ENCODE measurements around the gene RBM33. TPM values are rescaled to one million over a fixed set of nuclear protein-coding genes. Genes with fewer than 3 reads are reported as not detected.
A peak's percentile ranks its signal among the peaks of the same experiment; 100 is the strongest.

RBM33 gene
- total RNA-seq, 1 experiment from 2014 or later: 73.6 TPM

GRCh38 chr7:155643804-155644177 is 670 bp upstream of the RBM33 start:
- Histone ChIP-seq H3K27me3 (replicated peaks; ENCODE audit: insufficient read depth, low read depth, low read length, poor library complexity) (no peaks in the 10 kb centered on the region), H3K4me3 (ENCODE audit: low read depth, low read length, poor library complexity, severe bottlenecking) (peak overlapping the region; percentile 82), H3K36me3 (ENCODE audit: insufficient read depth, low read length, poor library complexity, severe bottlenecking) (peaks cover 42% of the 10 kb centered on the region), H3K4me1 (ENCODE audit: insufficient read depth, low read length, poor library complexity, severe bottlenecking) (peaks cover 5% of the 10 kb centered on the region), H3K9me3 (ENCODE audit: low read depth, low read length, poor library complexity, severe bottlenecking) (peaks cover 35% of the 10 kb centered on the region), H3K27ac (ENCODE audit: low read depth, low read length, poor library complexity, severe bottlenecking) (peak overlapping the region; percentile 97)
- intact Hi-C loops (cut with micrococcal nuclease; ENCODE audit: unreplicated experiment): no loop called here
- TF ChIP-seq, protein P1, sequence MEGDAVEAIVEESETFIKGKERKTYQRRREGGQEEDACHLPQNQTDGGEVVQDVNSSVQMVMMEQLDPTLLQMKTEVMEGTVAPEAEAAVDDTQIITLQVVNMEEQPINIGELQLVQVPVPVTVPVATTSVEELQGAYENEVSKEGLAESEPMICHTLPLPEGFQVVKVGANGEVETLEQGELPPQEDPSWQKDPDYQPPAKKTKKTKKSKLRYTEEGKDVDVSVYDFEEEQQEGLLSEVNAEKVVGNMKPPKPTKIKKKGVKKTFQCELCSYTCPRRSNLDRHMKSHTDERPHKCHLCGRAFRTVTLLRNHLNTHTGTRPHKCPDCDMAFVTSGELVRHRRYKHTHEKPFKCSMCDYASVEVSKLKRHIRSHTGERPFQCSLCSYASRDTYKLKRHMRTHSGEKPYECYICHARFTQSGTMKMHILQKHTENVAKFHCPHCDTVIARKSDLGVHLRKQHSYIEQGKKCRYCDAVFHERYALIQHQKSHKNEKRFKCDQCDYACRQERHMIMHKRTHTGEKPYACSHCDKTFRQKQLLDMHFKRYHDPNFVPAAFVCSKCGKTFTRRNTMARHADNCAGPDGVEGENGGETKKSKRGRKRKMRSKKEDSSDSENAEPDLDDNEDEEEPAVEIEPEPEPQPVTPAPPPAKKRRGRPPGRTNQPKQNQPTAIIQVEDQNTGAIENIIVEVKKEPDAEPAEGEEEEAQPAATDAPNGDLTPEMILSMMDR (conservative IDR thresholded peaks at IDR 0.05; ENCODE audit: low read depth, low read length): no peak
- no peak for TF ChIP-seq EZH2 (IDR thresholded peaks at IDR 0.05; ENCODE audit: borderline replicate concordance, low read depth, low read length, poor library complexity, severe bottlenecking)
- no peak for DNase-seq (ENCODE audit: low spot score)
- no TSS peak for BruUV-seq (replicated peaks)
- CTCF ChIA-PET: no interaction called here
- POLR2A ChIA-PET (ENCODE audit: low non-redundant PET): no interaction called here

- ChIA-PET CTCF (no interaction called here), POLR2A (ENCODE audit: low non-redundant PET) (interaction anchor here (0.6 kb wide), 1 partner anchor 270 kb away, joined by 3 read pairs; no protein-coding TSS in a partner anchor)
- Histone ChIP-seq H3K4me3 (ENCODE audit: low read depth, low read length, poor library complexity, severe bottlenecking) (peak overlapping the region; percentile 82), H3K9me3 (ENCODE audit: low read depth, low read length, poor library complexity, severe bottlenecking) (peaks cover 37% of the 10 kb centered on the region), H3K27ac (ENCODE audit: low read depth, low read length, poor library complexity, severe bottlenecking) (peak overlapping the region; percentile 97), H3K4me1 (ENCODE audit: insufficient read depth, low read length, poor library complexity, severe bottlenecking) (peaks cover 5% of the 10 kb centered on the region), H3K36me3 (ENCODE audit: insufficient read depth, low read length, poor library complexity, severe bottlenecking) (peaks cover 48% of the 10 kb centered on the region), H3K27me3 (replicated peaks; ENCODE audit: insufficient read depth, low read depth, low read length, poor library complexity) (no peaks in the 10 kb centered on the region)
- BruUV-seq (replicated peaks): no TSS peak
- no peak for TF ChIP-seq EZH2 (IDR thresholded peaks at IDR 0.05; ENCODE audit: borderline replicate concordance, low read depth, low read length, poor library complexity, severe bottlenecking)
- TF ChIP-seq, protein P1 (conservative IDR thresholded peaks at IDR 0.05; ENCODE audit: low read depth, low read length): no peak
- DNase-seq (ENCODE audit: low spot score): peak; percentile 54
- intact Hi-C loops (cut with micrococcal nuclease; ENCODE audit: unreplicated experiment): no loop called here
Measured at GRCh38 chr7:155644971-155645509, 579 bp downstream of the RBM33 start.

- intact Hi-C loops (cut with micrococcal nuclease; ENCODE audit: unreplicated experiment): no loop called here
- TF ChIP-seq EZH2 (IDR thresholded peaks at IDR 0.05; ENCODE audit: borderline replicate concordance, low read depth, low read length, poor library complexity, severe bottlenecking): no peak
- TF ChIP-seq, protein P1 (conservative IDR thresholded peaks at IDR 0.05; ENCODE audit: low read depth, low read length): no peak
- Histone ChIP-seq H3K27ac (ENCODE audit: low read depth, low read length, poor library complexity, severe bottlenecking) (no peak overlapping the region), H3K4me3 (ENCODE audit: low read depth, low read length, poor library complexity, severe bottlenecking) (peak overlapping the region; percentile 82), H3K36me3 (ENCODE audit: insufficient read depth, low read length, poor library complexity, severe bottlenecking) (peaks cover 48% of the 10 kb centered on the region), H3K27me3 (replicated peaks; ENCODE audit: insufficient read depth, low read depth, low read length, poor library complexity) (no peaks in the 10 kb centered on the region), H3K9me3 (ENCODE audit: low read depth, low read length, poor library complexity, severe bottlenecking) (peaks cover 36% of the 10 kb centered on the region), H3K4me1 (ENCODE audit: insufficient read depth, low read length, poor library complexity, severe bottlenecking) (peaks cover 5% of the 10 kb centered on the region)
- BruUV-seq (replicated peaks): no TSS peak
- ChIA-PET POLR2A (ENCODE audit: low non-redundant PET) (no interaction called here), CTCF (no interaction called here)
- DNase-seq (ENCODE audit: low spot score): no peak
Measured at GRCh38 chr7:155645662-155646061, 1.2 kb downstream of the RBM33 start.
